ENCODE data around the gene THOC2.

DNA sequence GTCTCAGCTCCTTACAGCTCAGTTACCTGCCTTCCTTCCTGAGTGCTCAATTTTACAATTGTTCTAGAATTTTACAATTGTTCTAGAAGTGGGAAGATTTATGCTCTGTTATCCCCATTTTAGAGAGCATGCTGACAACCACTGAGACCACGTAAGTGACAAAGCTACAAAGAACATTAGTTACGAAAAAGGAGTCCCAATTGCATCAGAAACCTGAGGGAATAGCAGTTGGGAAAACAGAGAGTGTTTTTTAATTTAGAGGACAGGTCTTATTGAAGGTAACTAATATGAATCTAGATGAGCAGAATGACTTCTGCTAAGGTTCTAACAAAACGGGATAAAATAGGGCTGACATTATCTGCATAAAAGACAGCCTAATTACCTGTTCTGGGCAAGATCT, 103.3 kb downstream of the THOC2 start:
- TF ChIP-seq CTCF (IDR thresholded peaks at IDR 0.05) (no peak), POLR2A (IDR thresholded peaks at IDR 0.05) (no peak), POLR2AphosphoS5 (IDR thresholded peaks at IDR 0.05) (no peak)

Data from prostate gland (tissue), 2 donors.